AML-193 (cell line): ENCODE data around the gene TFB1M.

Source experiments
- DNase-seq, 2 experiments: peaks; one replicate each; lab custom pipeline; 2025; lab: John Stamatoyannopoulos, UW

TFB1M gene

GRCh38 chr6:155297669-155298068, 16.6 kb downstream of the TFB1M start:
- DNase-seq, result no peak

GRCh38 chr6:155292711-155293110, 21.6 kb downstream of the TFB1M start:
- no peak for DNase-seq

GRCh38 chr6:155291291-155291690, 23.0 kb downstream of the TFB1M start:
- no peak for DNase-seq

- no peak for DNase-seq
Observed at GRCh38 chr6:155290491-155290890, 23.8 kb downstream of the TFB1M start.

- DNase-seq, result no peak
Observed at GRCh38 chr6:155287762-155288161, 26.5 kb downstream of the TFB1M start.

- DNase-seq, result no peak
Observed at GRCh38 chr6:155284775-155285174, 29.5 kb downstream of the TFB1M start.

GRCh38 chr6:155278319-155279049, 35.8 kb downstream of the TFB1M start:
- DNase-seq, result no peak

GRCh38 chr6:155276638-155277037, 37.6 kb downstream of the TFB1M start:
- no peak for DNase-seq

GRCh38 chr6:155275808-155276480, 38.3 kb downstream of the TFB1M start:
- DNase-seq, result no peak

GRCh38 chr6:155274533-155274932, 39.8 kb downstream of the TFB1M start:
- no peak for DNase-seq

GRCh38 chr6:155274106-155274505, 40.2 kb downstream of the TFB1M start:
- DNase-seq, result no peak

- DNase-seq, result no peak
Observed at GRCh38 chr6:155273431-155273830, 40.9 kb downstream of the TFB1M start.

GRCh38 chr6:155272353-155273232, 41.7 kb downstream of the TFB1M start:
- DNase-seq, result no peak

- no peak for DNase-seq
Observed at GRCh38 chr6:155271145-155271544, 43.1 kb downstream of the TFB1M start.

- no peak for DNase-seq
Observed at GRCh38 chr6:155270561-155271091, 43.7 kb downstream of the TFB1M start.

- DNase-seq, result no peak
Observed at GRCh38 chr6:155269765-155270164, 44.5 kb downstream of the TFB1M start.

- DNase-seq, result peak; percentile 54 to 70
Observed at GRCh38 chr6:155268088-155268867, 46.0 kb downstream of the TFB1M start.

GRCh38 chr6:155267411-155267810, 46.9 kb downstream of the TFB1M start:
- no peak for DNase-seq

GRCh38 chr6:155265843-155266535, 48.3 kb downstream of the TFB1M start:
- no peak for DNase-seq

GRCh38 chr6:155264693-155265320, 49.5 kb downstream of the TFB1M start:
- no peak for DNase-seq
